Gastrocnemius medialis (tissue), 4 donors: ENCODE results near the gene P2RX1. TPM values are rescaled to one million over a fixed set of nuclear protein-coding genes. Genes with fewer than 3 reads are reported as not detected.

Experiments
- ATAC-seq, 2 donors: fragments of 150-250 bp; one replicate each; pipeline ENCODE4 v1.9.1; 2016
- DNase-seq, 2 donors: peaks; one replicate each; pipeline ENCODE4 v3.0.0-alpha.2; 2019
- H3K27ac ChIP-seq, 4 donors: fragments of 200-600 bp; sonication (generic); 1 replicate in 1 of 4; 2 replicates in 3 of 4; pipeline ENCODE4 v1.5.1; 2016 to 2018; ENCODE audit warnings: mild to moderate bottlenecking in 2 of 4, moderate library complexity in 1 of 4
- H3K27me3 ChIP-seq, 3 donors: fragments of 200-600 bp; sonication (generic) in 2 of 3; 1 replicate in 1 of 3; 2 replicates in 2 of 3; pipeline versions ENCODE4 v1.5.1 to v1.6.0; 2016 to 2019; ENCODE audit warnings: mild to moderate bottlenecking in 1 of 3, moderate library complexity in 1 of 3
- H3K36me3 ChIP-seq, 2 donors: fragments of 200-600 bp; sonication (generic) in 1 of 2; one replicate each; pipeline ENCODE4 v1.5.1; 2017 to 2018
- H3K4me1 ChIP-seq, 2 donors: fragments of 200-600 bp; sonication (generic) in 1 of 2; one replicate each; pipeline ENCODE4 v1.5.1; 2016 to 2017; ENCODE audit warnings: mild to moderate bottlenecking in 2 of 2
- H3K4me3 ChIP-seq, 4 donors: fragments of 200-600 bp; sonication (generic) in 3 of 4; 1 replicate in 1 of 4; 2 replicates in 3 of 4; pipeline ENCODE4 v1.5.1; 2016 to 2019; ENCODE audit warnings: mild to moderate bottlenecking in 2 of 4
- H3K9me3 ChIP-seq, 3 donors: fragments of 200-600 bp; sonication (generic) in 2 of 3; 1 replicate in 1 of 3; 2 replicates in 2 of 3; pipeline ENCODE4 v1.5.1; 2016 to 2019
- POLR2A ChIP-seq, 2 donors: fragments of 450-650 bp; IDR thresholded peaks; one replicate each; pipeline ENCODE4 v1.6.1; 2017; ENCODE audit warnings: antibody characterized with exemption in 2 of 2, mild to moderate bottlenecking in 2 of 2, moderate library complexity in 2 of 2
- in situ Hi-C, 4 donors: fragments of 200-750 bp; cut with MboI; loops; one replicate each; pipeline versions ENCODE4 v1.15.0 to v1.8.0; 2017; ENCODE audit warnings: low sequenced_read_pairs in 4 of 4
- intact Hi-C: fragments of 100-400 bp; cut with DNase I; formaldehyde crosslinking; loops from one replicate; pipeline ENCODE4 v1.15.1; 2023; ENCODE audit warnings: low total_unique reads
- total RNA-seq, 4 donors: library from RNA; depleted of rRNA; stranded (reverse); fragments of >200 nt; gene quantifications; one replicate each; pipeline versions ENCODE4 v1.1.0 to v1.2.3, GENCODE V29; 2016
- TF ChIP-seq, protein P1 (sequence below), 5 experiments: fragments of 450-650 bp in 3 of 5; fragments of 200-600 bp in 2 of 5; sonication (generic) in 2 of 5; IDR thresholded peaks in 4 of 5; conservative IDR thresholded peaks in 1 of 5; 1 replicate in 4 of 5; 2 replicates in 1 of 5; pipeline ENCODE4 v1.5.1; 2016 to 2019; ENCODE audit warnings: antibody characterized with exemption in 5 of 5, mild to moderate bottlenecking in 3 of 5, moderate library complexity in 3 of 5

P2RX1 gene
- total RNA-seq, 4 donors from 2014 or later: 0.25 to 0.59 (median 0.38) TPM; not detected in 1

DNA sequence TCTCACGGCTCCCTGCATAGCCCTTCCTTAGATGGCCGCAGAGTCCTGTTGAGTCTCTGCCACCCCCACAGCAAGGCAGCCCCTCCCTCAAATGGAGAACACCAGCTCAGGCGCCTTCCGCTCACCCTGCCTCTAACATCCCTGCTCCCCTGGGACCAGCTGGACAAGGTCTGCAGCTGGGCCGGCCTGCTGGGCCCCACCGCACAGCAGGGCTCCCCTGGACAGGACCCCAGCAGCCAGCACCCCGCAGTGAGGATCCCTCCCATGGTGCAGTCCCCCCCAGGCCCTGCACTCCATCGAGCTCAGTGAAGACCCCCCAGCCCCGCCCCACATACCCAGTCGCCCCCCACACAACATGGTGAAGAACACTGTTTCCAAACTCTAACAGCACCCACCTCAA is 37.8 kb upstream of the P2RX1 start:
- DNase-seq: no peak
- H3K27ac ChIP-seq: no peak overlapping the region
- TF ChIP-seq, protein P1, sequence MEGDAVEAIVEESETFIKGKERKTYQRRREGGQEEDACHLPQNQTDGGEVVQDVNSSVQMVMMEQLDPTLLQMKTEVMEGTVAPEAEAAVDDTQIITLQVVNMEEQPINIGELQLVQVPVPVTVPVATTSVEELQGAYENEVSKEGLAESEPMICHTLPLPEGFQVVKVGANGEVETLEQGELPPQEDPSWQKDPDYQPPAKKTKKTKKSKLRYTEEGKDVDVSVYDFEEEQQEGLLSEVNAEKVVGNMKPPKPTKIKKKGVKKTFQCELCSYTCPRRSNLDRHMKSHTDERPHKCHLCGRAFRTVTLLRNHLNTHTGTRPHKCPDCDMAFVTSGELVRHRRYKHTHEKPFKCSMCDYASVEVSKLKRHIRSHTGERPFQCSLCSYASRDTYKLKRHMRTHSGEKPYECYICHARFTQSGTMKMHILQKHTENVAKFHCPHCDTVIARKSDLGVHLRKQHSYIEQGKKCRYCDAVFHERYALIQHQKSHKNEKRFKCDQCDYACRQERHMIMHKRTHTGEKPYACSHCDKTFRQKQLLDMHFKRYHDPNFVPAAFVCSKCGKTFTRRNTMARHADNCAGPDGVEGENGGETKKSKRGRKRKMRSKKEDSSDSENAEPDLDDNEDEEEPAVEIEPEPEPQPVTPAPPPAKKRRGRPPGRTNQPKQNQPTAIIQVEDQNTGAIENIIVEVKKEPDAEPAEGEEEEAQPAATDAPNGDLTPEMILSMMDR (IDR thresholded peaks at IDR 0.05 in 4 of 5, conservative IDR thresholded peaks at IDR 0.05 in 1 of 5): no peak
- no peak for TF ChIP-seq POLR2A (IDR thresholded peaks at IDR 0.05)
- H3K4me3 ChIP-seq: no peak overlapping the region
- in situ Hi-C loops (no loop called here), intact Hi-C loops (no loop called here)
- no peaks in the 10 kb centered on the region for H3K4me1 ChIP-seq
- no peaks in the 10 kb centered on the region for H3K36me3 ChIP-seq
- no peaks in the 10 kb centered on the region for H3K27me3 ChIP-seq
- ATAC-seq: no peak
- no peaks in the 10 kb centered on the region for H3K9me3 ChIP-seq

DNA sequence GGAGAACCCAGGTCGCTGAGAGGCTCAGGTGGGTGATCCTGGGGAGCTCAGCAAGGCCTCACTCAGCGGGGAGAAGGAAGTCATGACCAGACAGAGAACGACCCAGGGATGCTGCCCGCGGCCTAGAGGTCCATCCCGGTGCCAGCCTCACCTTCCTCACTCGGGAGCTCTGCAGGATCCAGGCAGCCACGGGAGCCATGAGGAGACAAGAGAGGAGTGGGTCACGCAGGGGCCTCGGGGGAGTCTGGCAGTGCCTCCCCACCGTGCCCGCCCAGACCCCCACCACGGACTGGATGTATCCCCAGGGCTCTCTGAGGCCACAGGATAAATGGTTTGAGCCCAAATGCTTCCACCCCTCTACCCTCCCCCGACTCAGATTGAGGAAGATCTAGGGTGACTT is 37.3 kb upstream of the P2RX1 start:
- intact Hi-C loops: no loop called here
- no peaks in the 10 kb centered on the region for H3K27me3 ChIP-seq
- ATAC-seq: no peak
- no peaks in the 10 kb centered on the region for H3K36me3 ChIP-seq
- no peak overlapping the region for H3K4me3 ChIP-seq
- no peak for DNase-seq
- H3K4me1 ChIP-seq: no peaks in the 10 kb centered on the region
- in situ Hi-C loops: no loop called here
- TF ChIP-seq, protein P1 (IDR thresholded peaks at IDR 0.05 in 4 of 5, conservative IDR thresholded peaks at IDR 0.05 in 1 of 5): no peak
- no peak for TF ChIP-seq POLR2A (IDR thresholded peaks at IDR 0.05)
- H3K27ac ChIP-seq: no peak overlapping the region
- H3K9me3 ChIP-seq: no peaks in the 10 kb centered on the region

DNA sequence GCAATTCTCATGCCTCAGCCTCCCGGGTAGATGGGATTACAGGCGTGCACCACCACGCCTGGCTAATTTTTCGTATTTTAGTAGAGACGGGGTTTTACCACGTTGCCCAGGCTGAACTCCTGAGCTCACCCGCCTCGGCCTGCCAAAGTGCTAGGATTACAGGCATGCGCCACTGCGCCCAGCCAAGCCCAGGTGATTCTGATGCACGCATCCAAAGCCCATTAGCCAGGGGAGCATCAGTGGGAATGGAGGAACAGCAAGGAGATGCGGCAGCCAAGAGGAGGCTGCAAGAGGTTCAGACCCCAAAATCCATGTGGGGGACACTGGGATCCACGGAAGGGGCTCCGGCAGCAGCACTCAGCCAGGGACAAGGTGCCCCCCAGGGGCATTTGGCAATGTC is 35.9 kb upstream of the P2RX1 start:
- ATAC-seq (no peak), DNase-seq (no peak)
- Histone ChIP-seq H3K4me1 (no peaks in the 10 kb centered on the region), H3K27ac (no peak overlapping the region), H3K4me3 (no peak overlapping the region), H3K27me3 (no peaks in the 10 kb centered on the region), H3K9me3 (no peaks in the 10 kb centered on the region), H3K36me3 (no peaks in the 10 kb centered on the region)
- in situ Hi-C loops (no loop called here), intact Hi-C loops (no loop called here)
- TF ChIP-seq, protein P1 (IDR thresholded peaks at IDR 0.05 in 4 of 5, conservative IDR thresholded peaks at IDR 0.05 in 1 of 5): no peak
- no peak for TF ChIP-seq POLR2A (IDR thresholded peaks at IDR 0.05)

DNA sequence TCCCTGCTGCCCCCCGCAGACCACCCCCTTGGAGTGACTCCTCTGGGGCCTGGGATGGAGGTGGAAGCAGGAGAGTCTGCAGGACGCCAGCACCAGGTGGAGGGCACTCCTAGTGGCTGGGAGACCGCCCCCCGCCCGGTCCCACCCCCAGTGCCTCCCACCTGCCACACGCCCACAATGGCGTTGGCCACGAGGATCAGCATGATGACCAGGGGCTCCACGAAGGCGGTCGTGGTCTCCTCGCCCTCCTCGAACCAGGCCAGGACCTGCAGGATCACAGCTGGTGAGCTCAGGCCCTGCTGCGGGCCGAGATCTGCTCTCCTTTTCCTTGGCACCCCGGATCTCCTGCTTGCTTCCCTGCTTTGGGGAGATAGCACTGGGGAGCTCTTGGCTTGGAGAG is 35.2 kb upstream of the P2RX1 start:
- no peak for TF ChIP-seq POLR2A (IDR thresholded peaks at IDR 0.05)
- TF ChIP-seq, protein P1 (IDR thresholded peaks at IDR 0.05 in 4 of 5, conservative IDR thresholded peaks at IDR 0.05 in 1 of 5): no peak
- Histone ChIP-seq H3K4me1 (no peaks in the 10 kb centered on the region), H3K9me3 (no peaks in the 10 kb centered on the region), H3K4me3 (no peak overlapping the region), H3K27ac (no peak overlapping the region), H3K27me3 (no peaks in the 10 kb centered on the region), H3K36me3 (no peaks in the 10 kb centered on the region)
- intact Hi-C loops (no loop called here), in situ Hi-C loops (no loop called here)
- DNase-seq (no peak), ATAC-seq (no peak)

DNA sequence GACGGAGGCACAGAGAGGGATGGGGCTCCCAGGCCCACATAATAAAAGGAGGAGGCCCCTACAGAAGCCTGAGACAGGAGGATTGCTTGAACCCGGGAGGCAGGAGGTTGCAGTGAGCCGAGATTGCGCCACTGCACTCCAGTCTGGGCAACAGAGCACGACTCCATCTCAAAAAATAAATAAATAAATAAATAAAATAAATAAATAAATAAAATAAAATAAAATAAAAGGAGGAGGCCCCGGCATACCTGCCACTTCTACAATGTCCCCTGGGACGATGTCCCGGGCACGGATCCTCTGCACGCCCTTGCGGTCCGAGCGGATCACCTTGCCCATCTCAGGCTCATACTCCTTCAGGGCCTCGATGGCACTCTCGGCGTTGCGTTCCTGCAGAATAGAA is 34.7 kb upstream of the P2RX1 start:
- no peak for DNase-seq
- in situ Hi-C loops: no loop called here

More for the DNA sequence above, 34.7 kb upstream of the P2RX1 start:
- Histone ChIP-seq H3K36me3 (no peaks in the 10 kb centered on the region), H3K9me3 (no peaks in the 10 kb centered on the region), H3K4me3 (no peak overlapping the region), H3K27ac (no peak overlapping the region), H3K4me1 (no peaks in the 10 kb centered on the region), H3K27me3 (no peaks in the 10 kb centered on the region)
- ATAC-seq: no peak
- no peak for TF ChIP-seq POLR2A (IDR thresholded peaks at IDR 0.05)
- TF ChIP-seq, protein P1 (IDR thresholded peaks at IDR 0.05 in 4 of 5, conservative IDR thresholded peaks at IDR 0.05 in 1 of 5): no peak
- intact Hi-C loops: no loop called here
